GM18873 (cell line): ENCODE data around the gene TMEM107.
"Not testable (repeated sequence)": the region's sequence is repeated elsewhere in the genome, so short reads cannot be mapped to it uniquely, and the experiment has no call there.

Experiments
- ATAC-seq: cut with Tn5 transposase; IDR thresholded peaks from one replicate; pipeline ENCODE4 v1.9.1; 2021; ENCODE audit warnings: mild to moderate bottlenecking, moderate library complexity, moderate number of reproducible peaks; ENCODE audit not compliant: unreplicated experiment, low FRiP score

Gene TMEM107

DNA sequence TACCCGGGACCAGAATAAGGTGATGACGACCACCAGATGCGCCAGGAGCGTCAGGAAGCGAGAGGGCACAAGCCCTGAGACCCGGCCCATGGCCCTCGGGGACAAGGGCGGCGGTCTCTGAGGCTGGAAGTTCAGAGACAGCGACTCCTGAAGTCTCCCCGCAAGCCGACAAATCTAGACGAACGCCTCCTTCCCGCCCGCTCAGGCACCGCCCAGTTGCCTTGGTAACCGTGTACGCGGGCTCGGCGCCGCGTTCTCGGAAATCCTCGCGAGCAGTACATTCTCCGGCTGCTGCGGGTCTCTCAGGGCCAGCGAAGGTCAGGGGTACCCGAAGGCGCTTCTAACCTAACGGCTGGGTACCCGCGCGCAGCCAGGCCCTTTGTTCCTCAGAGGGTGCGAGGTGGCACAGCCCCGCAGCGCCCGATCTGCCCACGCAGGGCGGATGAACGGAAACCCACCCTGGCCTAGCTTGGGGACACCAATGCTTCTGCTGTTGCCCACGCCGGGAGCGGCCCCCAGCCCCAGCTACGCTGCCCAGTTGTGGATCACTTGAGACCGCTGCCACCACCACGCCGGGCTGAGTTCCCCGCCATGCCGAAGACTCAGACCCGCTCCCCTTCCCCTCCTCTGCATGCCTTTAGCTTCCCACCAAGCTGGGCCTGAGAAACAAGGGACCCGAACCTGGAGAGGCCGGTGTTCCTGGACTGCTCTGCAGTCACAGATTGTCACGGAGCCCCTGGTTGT lies at the start of gene TMEM107:
TMEM107 (minus strand) TSS at position 184 of the 744 bp plus-strand sequence; CDS start at position 90, 94 bp downstream.
- ATAC-seq: no peak

DNA sequence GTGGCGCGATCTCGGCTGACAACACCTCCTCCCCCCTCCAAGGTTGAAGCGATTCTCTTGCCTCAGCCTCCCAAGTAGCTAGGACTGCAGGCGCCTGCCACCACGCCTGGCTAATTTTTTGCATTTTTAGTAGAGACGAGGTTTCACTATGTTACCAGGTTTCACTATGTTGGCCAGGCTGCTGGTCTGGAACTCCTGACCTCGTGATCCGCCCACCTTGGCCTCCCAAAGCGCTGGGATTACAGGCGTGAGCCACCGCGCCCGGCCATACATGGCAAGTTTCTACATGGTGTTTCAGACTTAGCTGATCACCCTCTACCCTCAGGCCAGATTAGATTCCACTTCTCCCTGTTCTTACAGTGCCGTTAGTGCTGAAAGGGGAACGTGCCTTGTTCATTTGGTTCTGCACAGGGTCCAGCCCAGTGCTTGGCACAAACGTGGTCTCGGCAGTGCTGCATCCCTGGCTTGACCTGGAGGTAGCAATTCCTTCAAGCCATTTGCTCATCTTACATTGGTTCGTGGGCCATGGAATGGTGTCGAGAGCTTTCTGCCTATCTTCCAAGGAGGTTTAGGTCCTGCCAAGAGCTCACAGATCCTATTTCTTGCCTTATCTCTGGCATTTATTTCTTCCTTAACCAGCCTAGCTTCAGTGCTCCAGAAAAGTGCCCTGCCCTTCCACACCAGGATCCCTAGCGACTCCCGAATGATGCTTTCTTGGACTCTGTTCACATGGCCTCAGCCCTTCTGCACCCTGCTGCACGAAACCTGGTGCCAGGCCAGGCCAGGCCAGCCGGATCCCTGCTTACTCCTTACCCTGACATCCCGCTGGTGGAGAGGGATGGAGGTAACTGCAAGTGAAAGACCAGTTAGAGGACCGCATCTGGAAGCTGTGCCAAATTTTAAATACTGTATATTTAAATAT lies 49.0 kb upstream of the TMEM107 start:
- no peak for ATAC-seq

DNA sequence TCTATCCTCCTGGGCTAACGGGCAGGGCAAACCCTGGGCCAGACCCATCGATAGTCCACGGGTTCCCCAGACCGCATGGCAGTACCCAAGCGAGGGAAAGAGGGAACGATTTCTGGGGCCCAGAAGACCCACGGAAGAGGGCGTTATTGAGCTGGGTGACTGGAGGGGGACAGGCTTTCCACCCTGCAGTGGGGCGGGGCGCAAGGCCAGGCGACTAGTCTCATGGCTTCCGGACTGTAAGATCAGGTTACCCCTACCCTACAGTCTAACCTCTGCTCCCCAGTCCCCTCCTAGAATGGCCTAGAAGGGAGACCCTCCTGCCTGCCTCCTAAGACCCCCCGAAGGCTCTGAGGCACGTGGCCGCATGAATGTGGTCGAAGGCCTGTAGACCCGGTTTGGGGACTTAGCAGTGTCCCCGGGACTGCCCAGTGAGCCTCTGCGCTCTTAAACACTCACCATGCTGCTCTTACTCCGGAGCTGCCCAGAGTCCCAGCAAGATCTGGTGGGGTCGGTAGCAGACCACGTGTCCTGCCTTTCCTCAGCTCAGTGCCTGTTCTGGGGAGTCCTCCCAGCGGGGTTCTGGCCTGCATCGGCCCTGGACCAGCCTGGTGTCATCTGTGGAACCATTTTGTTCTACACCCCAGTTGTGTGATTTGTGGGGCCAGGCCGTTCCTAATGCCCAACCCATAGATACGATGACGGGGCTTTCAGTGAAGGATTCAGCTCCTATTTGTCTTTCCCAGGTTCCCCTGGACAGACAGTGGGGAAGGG lies 47.4 kb upstream of the TMEM107 start:
- no peak for ATAC-seq

DNA sequence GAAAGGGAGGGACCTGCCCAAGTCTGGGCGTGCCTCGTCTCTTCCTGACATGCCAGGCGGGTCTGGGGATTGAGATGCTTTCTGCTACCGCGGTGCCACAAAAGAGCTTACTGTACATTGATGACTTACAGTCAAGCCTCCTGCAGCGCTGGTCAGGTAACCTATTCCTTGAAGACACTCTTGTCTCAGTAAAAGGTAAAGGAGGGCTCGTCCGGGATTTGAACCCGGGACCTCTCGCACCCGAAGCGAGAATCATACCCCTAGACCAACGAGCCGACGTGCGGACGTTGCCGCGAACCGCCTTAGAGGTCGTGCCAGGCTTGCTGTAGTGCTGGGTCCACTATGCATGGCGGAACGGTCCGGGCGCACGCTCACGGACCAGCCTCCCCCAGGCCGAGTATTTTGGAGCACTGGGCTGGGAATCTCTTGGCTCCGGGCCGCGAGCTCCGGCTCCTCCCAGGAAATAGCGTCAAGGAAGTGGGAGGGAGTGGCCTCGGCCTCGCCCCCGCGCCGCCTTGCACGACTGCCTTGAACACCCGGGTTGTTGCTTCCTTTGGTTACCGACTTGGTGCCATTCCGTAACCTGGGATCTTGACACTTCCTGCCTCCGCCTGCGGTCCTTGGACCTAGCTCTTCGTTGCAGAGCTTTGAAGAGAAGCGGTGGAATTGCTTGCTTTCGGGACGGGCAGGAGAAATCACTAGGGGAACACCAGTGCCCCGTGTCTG lies 46.6 kb upstream of the TMEM107 start:
- peak; percentile 39 for ATAC-seq

DNA sequence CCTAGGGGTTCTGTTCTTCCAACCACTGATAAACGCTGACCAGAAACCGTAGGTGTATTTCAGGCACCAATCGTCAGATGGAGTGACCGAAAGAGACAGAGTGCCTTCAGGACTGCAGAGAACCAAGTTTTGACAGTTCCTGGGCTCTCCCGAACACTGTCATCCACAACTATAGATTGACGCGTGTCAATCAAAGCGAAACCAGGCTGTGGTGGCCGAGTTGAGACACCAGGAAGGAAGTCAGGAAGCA lies 46.1 kb upstream of the TMEM107 start:
- peak; percentile 26 for ATAC-seq

DNA sequence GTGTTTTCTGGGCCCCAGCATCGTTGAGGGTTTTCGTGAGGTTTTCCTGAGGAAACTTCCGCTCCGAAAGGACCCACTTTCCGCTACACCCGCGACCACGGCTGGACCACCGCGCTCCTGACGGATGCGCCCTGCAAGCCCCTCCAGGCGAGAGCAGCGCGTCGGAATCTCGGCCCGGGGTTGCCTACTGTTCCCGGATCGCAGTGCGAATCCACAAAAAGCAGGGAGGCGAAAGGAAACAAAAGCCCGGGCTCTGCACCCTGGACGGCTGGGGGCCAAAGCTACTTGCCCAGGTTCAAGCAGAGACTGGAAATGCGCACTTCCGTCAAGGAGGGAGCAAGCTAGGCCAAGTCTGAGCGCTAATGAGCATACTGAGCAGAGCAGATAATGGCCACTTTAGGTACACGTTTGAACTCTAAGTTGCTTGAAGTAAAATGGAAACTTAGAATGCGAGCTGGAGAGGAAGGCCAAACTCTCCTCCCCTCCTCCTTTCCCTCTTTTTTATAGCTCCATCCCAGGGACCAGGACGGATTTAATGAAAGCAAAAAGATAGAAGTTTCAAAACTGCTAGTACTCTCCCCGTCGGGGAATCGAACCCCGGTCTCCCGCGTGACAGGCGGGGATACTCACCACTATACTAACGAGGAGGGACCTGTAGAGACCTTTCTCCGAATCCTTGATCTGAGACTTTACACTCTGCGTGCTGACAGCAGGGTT lies 45.6 kb upstream of the TMEM107 start:
- peak; percentile 46 for ATAC-seq

DNA sequence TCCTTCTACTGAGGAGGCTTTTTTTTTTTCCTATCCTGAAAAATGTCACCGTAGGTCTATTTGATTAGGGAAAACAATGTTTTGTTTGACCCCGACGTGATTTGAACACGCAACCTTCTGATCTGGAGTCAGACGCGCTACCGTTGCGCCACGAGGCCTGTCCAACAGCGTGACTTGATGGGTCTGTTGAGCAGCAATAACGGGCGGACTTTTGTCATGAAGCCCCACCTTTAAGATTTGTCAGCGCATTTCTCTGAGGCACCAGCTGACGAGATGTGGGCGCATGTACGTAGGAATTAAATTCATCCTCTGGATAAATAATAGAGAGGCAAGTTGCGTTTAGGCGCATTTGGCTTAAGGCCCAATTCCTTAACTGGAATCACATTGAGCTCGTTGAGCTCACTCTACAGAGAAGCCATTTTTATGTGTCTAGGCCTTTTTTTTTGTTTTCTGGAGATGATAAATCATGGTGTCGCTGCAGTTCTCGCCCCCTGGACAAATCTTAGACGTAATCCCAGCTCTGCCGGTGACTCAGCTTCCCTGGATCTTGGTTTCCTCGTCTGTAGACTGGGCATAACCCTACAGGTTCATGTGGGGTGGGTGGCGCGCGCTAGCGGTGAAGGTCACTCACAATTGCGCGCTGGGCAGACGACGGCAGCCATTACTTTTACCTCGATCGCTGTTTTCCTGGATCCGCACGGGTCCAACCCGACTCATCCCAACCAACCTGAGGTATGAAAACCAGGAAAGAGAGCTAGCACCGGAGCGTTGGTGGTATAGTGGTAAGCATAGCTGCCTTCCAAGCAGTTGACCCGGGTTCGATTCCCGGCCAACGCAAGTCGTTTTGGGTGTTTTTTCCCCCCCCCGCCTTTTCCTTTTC lies 44.8 kb upstream of the TMEM107 start:
- no peak for ATAC-seq

DNA sequence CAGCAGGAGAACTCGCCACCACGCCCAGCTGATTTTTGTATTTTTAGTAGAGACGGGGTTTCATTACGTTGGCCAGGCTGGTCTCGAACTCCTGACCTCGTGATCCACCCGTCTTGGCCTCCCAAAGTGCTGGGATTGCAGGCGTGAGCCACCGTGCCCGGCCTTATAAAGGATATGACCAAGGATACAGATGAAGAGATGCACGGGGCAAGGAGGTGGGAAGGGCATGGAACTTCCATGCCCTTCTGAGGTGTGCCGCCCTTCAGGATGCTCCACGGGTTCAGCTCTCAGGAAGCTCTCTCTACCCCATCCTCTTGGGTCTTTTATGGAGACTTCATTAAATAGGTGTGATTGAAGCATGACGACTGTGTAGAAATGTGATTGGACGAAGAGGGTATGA lies 37.8 kb upstream of the TMEM107 start:
- not testable (repeated sequence) for ATAC-seq

DNA sequence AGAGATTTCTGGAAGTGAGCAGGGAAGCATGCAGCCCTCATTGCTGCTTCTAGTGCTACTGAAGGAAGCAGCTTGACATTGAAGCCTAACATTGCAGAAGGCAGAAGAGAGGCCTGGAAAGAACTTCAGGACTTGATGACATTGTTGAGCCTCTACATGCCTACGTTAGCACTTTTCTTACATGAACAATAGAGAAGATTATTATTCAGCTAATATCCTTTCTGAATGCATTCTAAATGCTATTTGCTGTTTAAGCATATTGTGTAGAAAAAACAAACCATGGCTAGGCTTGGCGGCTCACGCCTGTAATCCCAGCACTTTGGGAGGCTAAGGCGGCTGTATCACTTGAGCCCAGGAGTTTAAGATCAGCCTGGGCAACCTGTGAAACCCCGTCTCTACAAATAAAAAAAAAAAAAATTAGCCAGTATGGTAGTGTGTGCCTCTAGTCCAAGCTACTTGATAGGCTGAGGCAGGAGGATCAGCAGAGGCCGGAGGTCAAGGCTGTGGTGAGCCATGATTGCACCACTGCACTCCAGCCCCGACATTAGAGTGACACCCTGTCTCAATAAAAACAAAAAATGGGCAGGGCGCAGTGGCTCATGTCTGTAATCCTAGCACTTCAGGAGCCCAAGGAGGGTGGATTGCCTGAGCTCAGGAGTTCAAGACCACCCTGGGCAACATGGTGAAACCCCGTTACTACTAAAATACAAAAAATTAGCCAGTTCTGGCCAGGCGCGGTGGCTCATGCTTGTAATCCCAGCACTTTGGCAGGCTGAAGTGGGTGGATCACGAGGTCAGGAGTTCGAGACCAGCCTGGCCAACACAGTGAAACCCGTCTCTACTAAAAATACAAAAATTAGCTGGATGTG lies 36.4 kb upstream of the TMEM107 start:
- no peak for ATAC-seq

DNA sequence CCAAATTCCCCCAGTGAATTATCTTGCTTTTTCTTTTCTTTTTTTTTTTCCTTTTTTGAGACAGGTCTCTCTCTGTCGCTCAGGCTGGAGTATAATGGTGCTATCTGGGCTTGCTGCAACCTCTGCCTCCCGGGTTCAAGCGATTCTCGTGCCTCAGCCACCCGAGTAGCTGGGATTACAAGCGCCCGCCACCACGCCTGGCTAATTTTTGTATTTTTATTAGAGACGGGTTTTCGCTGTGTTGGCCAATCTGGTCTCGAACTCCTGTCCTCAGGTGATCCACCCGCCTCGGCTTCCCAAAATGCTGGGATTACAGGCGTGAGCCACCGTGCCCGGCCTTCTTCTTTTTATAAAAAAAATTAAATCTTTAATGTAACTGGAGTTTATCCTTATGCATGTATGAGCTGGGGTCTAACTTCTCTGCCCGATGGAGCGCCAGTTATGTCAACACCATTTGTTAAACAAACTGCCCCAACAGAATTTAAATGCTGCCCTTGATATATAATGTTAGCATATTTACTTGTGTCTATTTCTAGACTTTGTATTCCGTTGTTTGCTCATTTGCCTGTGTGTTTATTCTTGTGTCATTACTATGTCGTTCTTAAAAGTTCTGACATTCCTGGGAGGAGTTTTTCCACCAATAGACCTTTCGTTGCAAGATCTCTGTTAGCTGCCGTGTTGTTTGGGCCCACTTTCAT lies 34.7 kb upstream of the TMEM107 start:
- ATAC-seq: no peak

DNA sequence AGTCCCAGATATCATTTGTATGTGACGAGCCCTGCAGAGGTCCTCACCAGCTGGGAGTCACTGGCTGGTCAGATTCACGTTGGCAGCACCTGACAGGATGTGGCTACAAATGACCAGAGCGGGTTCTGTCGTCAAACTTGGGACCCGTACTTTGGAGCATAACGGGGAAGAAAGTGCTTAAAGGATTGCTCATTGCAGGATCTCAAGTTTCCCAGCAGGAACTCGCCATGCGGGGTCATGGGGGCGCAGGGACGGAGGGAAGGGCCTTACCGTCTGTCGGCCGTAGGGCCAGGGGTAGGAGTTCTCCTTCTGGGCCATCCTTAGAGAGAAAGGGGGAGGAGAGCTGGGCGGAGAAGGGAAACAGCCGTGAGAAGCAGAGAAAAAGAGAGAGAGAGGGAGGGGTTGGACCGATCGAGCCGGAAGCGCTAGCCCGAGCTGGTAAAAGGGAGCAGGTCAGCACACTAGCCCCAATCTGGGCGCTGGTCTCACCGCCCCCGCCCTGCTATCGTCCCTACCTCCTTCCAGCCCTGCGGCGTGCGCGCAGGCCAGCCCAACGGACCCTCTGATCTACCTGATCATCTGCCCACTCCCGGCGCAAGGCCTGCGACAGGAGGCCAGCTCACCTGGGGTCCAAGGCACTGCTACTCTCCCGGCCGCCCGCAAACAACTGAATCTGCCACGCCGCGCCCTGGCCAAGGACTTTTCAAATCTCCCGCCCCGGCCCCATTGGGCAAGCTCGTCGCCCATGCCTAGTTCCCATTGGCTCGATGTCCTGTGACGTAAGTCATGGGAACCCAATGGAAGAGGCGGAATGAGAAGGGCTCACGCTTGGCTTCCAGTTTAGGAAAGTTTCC lies 34.0 kb upstream of the TMEM107 start, which contains the start of gene AURKB:
AURKB (minus strand) TSS at position 669 of the 854 bp plus-strand sequence; CDS start at position 318, 351 bp downstream.
- peak; percentile 74 for ATAC-seq

DNA sequence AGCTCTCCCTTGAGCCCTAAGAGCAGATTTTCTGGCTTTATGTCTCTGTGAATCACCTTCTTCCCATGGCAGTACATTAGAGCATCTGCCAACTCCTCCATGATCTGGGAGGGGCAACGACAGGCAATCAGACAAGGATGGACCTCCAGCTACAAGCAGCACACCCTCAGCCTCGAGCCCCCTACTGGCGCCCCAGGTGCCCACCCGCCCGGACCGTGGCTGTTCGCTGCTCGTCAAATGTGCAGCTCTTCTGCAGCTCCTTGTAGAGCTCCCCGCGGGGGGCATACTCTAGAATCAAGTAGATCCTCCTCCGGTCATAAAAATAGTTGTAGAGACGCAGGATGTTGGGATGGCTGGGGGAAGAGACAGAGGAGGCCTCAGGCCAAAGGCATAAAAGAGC lies 30.4 kb upstream of the TMEM107 start:
- no peak for ATAC-seq

DNA sequence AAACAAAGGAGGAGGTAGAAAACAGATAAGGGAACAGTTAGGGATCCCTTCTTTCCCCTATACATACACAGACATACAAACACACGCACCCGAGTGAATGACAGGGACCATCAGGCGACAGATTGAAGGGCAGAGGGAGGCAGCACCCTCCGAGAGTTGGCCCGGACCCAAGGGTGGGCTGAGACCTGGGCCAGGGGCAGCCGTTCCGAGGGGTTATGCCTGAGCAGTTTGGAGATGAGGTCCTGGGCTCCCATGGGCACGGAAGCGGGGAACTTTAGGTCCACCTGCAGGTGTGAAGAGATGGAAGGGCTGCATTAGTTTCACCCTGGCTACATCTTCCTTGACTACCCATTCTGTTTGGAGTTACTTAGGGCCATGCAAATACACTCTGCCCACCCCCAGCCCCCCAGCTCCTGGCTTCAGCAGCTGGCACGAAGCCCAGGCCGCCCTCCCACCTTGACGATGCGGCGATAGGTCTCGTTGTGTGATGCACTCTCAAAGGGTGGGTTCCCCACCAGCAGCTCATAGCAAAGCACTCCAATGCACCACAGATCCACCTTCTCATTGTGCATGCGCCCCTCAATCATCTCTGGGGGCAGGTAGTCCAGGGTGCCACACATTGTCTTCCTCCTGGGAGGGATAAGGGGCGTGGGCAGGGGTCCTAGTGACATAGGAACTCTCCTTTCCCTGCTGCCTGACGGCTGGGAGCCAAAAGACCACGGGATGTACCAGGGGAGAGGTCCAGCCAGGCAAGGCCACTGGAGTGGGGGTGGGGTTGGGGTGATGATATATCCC lies 28.8 kb upstream of the TMEM107 start:
- ATAC-seq: no peak

DNA sequence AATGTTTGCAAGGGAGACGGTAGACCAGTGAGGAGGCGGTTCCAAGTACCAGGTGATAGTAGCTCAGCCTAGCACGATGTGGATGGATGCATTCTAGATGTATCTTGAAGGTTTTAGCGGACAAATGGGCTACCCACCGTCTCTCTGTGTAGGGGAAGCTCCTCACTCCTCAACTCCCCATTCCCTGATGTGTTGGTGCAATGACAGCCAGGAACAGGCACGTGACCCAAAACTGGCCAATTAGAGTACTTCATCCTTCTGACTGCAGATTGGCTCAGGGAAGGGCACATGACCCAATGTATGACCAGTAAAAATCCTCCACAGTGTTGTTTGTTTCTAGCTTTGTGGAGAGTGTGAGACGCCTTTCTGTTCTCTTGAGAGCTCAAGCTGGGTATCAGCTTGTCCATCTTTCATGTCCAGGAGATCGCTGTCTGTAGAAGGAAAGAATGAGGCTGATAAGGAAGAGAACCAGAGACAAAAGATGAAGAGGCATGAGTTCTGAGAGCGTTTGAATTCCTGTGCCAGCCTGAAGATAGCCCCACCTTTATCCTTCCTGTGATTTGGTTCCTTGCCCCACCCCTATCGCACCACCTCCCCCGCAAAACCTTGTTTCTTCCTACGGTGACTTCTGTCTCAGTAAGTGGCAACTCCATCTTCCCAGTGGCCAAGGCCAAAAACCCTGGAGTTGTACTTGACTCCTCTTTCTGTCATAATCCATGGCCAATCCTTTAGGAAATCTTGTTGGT lies 16.1 kb upstream of the TMEM107 start:
- no peak for ATAC-seq

DNA sequence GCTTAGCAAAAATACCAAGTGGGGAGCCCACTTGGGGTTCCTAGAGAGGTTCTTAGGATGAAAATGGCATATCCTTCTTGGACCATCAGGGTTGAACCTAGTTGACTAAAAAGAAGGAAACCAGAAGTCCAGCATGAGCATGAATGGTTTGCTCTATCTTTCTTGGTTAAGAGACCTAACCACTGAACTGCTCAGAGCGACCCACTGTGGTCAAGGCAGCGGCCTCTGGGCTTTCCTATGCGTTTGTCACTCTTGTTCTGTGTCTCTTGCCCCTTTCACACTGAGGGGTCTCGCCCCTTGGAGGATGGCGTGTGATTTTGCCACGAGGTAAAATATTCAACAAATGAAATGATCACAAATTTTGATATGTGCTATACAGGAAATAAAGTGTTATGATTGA lies 14.3 kb upstream of the TMEM107 start:
- ATAC-seq: no peak
